RWPE2 (cell line): ENCODE results near the gene STIM1.

Experiments
- ATAC-seq: fragments of 200-7000 bp; cut with Tn5 transposase; 3 replicates; pipeline ENCODE4 v1.9.1; 2021; ENCODE audit warnings: low read depth
- DNase-seq: peaks from one replicate; pipeline ENCODE4 v3.0.0-alpha.2; 2020; ENCODE audit warnings: low spot score
- H3K27ac ChIP-seq: fragments of 450-650 bp; 2 replicates; pipeline ENCODE4 v1.5.1; 2017; ENCODE audit warnings: mild to moderate bottlenecking; ENCODE audit not compliant: poor library complexity, severe bottlenecking
- H3K27me3 ChIP-seq: fragments of 250-450 bp; sonication (Bioruptor Pico); 2 replicates; pipeline ENCODE4 v1.5.1; 2021; ENCODE audit warnings: mild to moderate bottlenecking, moderate library complexity; ENCODE audit not compliant: insufficient read depth, poor library complexity, severe bottlenecking
- H3K36me3 ChIP-seq: fragments of 250-450 bp; sonication (Bioruptor Pico); 2 replicates; pipeline ENCODE4 v1.5.1; 2020; ENCODE audit warnings: low read depth, mild to moderate bottlenecking, moderate library complexity
- H3K4me1 ChIP-seq: fragments of 250-450 bp; sonication (Bioruptor Pico); 2 replicates; pipeline ENCODE4 v1.5.1; 2021; ENCODE audit warnings: mild to moderate bottlenecking, moderate library complexity; ENCODE audit not compliant: insufficient read depth, poor library complexity, severe bottlenecking
- H3K4me3 ChIP-seq: fragments of 250-450 bp; sonication (Bioruptor Pico); 2 replicates; pipeline ENCODE4 v1.5.1; 2021; ENCODE audit warnings: mild to moderate bottlenecking, moderate library complexity; ENCODE audit not compliant: severe bottlenecking
- H3K9me3 ChIP-seq: fragments of 250-450 bp; sonication (Bioruptor Pico); 2 replicates; pipeline ENCODE4 v1.5.1; 2021; ENCODE audit warnings: mild to moderate bottlenecking, moderate library complexity; ENCODE audit not compliant: severe bottlenecking
- CTCF ChIP-seq: fragments of 450-650 bp; IDR thresholded peaks from one replicate; pipeline ENCODE4 v1.5.1; 2017; ENCODE audit warnings: mild to moderate bottlenecking, moderate library complexity; ENCODE audit not compliant: poor library complexity, severe bottlenecking

The STIM1 gene

GRCh38 chr11:3939211-3939610 lies 83.7 kb downstream of the STIM1 start:
- no peaks in the 10 kb centered on the region for H3K9me3 ChIP-seq
- no peak for DNase-seq
- H3K36me3 ChIP-seq: no peaks in the 10 kb centered on the region
- no peak for TF ChIP-seq CTCF
- H3K27me3 ChIP-seq: no peaks in the 10 kb centered on the region
- H3K4me1 ChIP-seq: no peaks in the 10 kb centered on the region
- ATAC-seq: no peak
- H3K27ac ChIP-seq: no peak overlapping the region
- no peak overlapping the region for H3K4me3 ChIP-seq

GRCh38 chr11:3939651-3940190 lies 84.3 kb downstream of the STIM1 start:
- no peaks in the 10 kb centered on the region for H3K4me1 ChIP-seq
- H3K4me3 ChIP-seq: no peak overlapping the region
- no peak for TF ChIP-seq CTCF
- H3K27ac ChIP-seq: no peak overlapping the region
- H3K36me3 ChIP-seq: no peaks in the 10 kb centered on the region
- ATAC-seq (no peak), DNase-seq (no peak)
- H3K27me3 ChIP-seq: no peaks in the 10 kb centered on the region
- H3K9me3 ChIP-seq: no peaks in the 10 kb centered on the region

GRCh38 chr11:3942160-3942955 lies 86.9 kb downstream of the STIM1 start:
- no peak overlapping the region for H3K4me3 ChIP-seq
- H3K4me1 ChIP-seq: no peaks in the 10 kb centered on the region
- ATAC-seq: no peak
- no peak for TF ChIP-seq CTCF
- H3K36me3 ChIP-seq: no peaks in the 10 kb centered on the region
- H3K27me3 ChIP-seq: no peaks in the 10 kb centered on the region
- H3K9me3 ChIP-seq: no peaks in the 10 kb centered on the region
- H3K27ac ChIP-seq: no peak overlapping the region
- no peak for DNase-seq

GRCh38 chr11:3942956-3943497 lies 87.6 kb downstream of the STIM1 start:
- TF ChIP-seq CTCF: no peak
- DNase-seq: no peak
- Histone ChIP-seq H3K4me3 (no peak overlapping the region), H3K9me3 (no peaks in the 10 kb centered on the region), H3K27me3 (no peaks in the 10 kb centered on the region), H3K36me3 (no peaks in the 10 kb centered on the region), H3K4me1 (no peaks in the 10 kb centered on the region), H3K27ac (no peak overlapping the region)
- ATAC-seq: no peak

GRCh38 chr11:3944198-3944597 lies 88.7 kb downstream of the STIM1 start:
- no peaks in the 10 kb centered on the region for H3K9me3 ChIP-seq
- H3K4me3 ChIP-seq: no peak overlapping the region
- no peaks in the 10 kb centered on the region for H3K27me3 ChIP-seq
- ATAC-seq (no peak), DNase-seq (no peak)
- H3K36me3 ChIP-seq: no peaks in the 10 kb centered on the region
- no peaks in the 10 kb centered on the region for H3K4me1 ChIP-seq
- H3K27ac ChIP-seq: no peak overlapping the region
- no peak for TF ChIP-seq CTCF
